HG03108 (cell line): ENCODE results near the gene MSI2.

Source experiments
- ATAC-seq: cut with Tn5 transposase; IDR thresholded peaks from one replicate; pipeline ENCODE4 v1.9.1; 2021; ENCODE audit warnings: moderate library complexity; ENCODE audit not compliant: unreplicated experiment

The MSI2 gene

GRCh38 chr17:57425903-57426880, 169.9 kb downstream of the MSI2 start:
- no peak for ATAC-seq

GRCh38 chr17:57429966-57430365, 173.6 kb downstream of the MSI2 start:
- ATAC-seq, result no peak

GRCh38 chr17:57431415-57431814, 175.1 kb downstream of the MSI2 start:
- no peak for ATAC-seq

- no peak for ATAC-seq
Observed at GRCh38 chr17:57432507-57433277, 176.4 kb downstream of the MSI2 start.

GRCh38 chr17:57433452-57433851, 177.1 kb downstream of the MSI2 start:
- ATAC-seq, result no peak

- ATAC-seq, result no peak
Observed at GRCh38 chr17:57434361-57434760, 178.0 kb downstream of the MSI2 start.

GRCh38 chr17:57436565-57436964, 180.2 kb downstream of the MSI2 start:
- no peak for ATAC-seq

GRCh38 chr17:57438066-57438731, 181.9 kb downstream of the MSI2 start:
- no peak for ATAC-seq

- no peak for ATAC-seq
Observed at GRCh38 chr17:57439651-57440050, 183.3 kb downstream of the MSI2 start.

- ATAC-seq, result no peak
Observed at GRCh38 chr17:57440522-57441269, 184.4 kb downstream of the MSI2 start.

GRCh38 chr17:57441270-57441600, 184.9 kb downstream of the MSI2 start:
- ATAC-seq, result no peak

GRCh38 chr17:57442401-57442823, 186.1 kb downstream of the MSI2 start:
- ATAC-seq, result no peak

- no peak for ATAC-seq
Observed at GRCh38 chr17:57442914-57443571, 186.7 kb downstream of the MSI2 start.

GRCh38 chr17:57443781-57444180, 187.5 kb downstream of the MSI2 start:
- ATAC-seq, result no peak

- ATAC-seq, result no peak
Observed at GRCh38 chr17:57444682-57445450, 188.5 kb downstream of the MSI2 start.

GRCh38 chr17:57445772-57446472, 189.6 kb downstream of the MSI2 start:
- ATAC-seq, result no peak

GRCh38 chr17:57447357-57447989, 191.2 kb downstream of the MSI2 start:
- no peak for ATAC-seq

- ATAC-seq, result no peak
Observed at GRCh38 chr17:57447990-57448758, 191.9 kb downstream of the MSI2 start.
